Lower leg skin (tissue), 3 donors: ENCODE data around the gene CBFA2T3.

Experiments
- CTCF ChIP-seq, 3 donors: fragments of 450-650 bp; IDR thresholded peaks; one replicate each; pipeline ENCODE4 v1.5.1; 2016; ENCODE audit warnings: antibody characterized with exemption in 3 of 3, mild to moderate bottlenecking in 3 of 3, moderate library complexity in 2 of 3
- POLR2A ChIP-seq, 2 donors: fragments of 450-650 bp; IDR thresholded peaks; one replicate each; pipeline ENCODE4 v1.6.1; 2016 to 2017; ENCODE audit warnings: antibody characterized with exemption in 2 of 2, mild to moderate bottlenecking in 1 of 2, moderate library complexity in 1 of 2

DNA sequence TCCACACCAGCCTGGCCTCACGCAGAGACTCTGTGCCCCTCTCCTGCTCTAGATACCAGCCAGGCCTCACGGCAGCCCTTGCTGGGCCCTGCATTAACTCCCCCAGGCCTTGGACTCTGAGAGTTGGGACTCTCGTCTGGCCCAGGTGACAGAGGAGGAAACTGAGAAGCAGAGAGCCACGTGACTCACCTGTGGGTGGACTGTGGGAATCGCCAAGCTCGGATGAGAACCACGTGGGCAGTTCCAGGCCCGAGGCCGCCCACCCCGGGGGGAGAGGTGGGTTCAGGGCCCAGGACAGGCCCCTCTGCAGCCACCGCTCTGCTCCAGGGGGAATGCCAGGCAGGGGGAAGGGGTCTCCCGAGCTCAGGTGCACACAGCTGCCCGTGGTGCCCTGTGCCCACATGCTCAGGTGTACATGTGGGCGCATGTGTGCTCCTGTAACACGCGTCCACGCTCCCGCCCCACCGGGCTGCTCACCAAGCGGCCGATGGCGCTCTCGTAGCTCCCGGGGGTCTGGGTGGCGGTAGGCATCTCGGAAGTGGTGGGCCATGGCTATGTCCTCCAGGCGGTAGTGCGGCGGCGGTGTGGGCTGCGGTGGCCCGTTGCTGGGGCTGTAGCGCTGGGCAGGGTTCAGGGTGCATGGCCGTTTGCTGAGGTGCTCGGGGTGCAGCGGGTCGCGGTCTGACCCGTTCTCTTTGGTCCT lies 92.3 kb downstream of the CBFA2T3 start:
- no peak for TF ChIP-seq CTCF (IDR thresholded peaks at IDR 0.05)
- no peak for TF ChIP-seq POLR2A (IDR thresholded peaks at IDR 0.05)
